MM.1S (cell line): Measurements from ENCODE around the gene NOBOX.
"Not testable (repeated sequence)": the region's sequence is repeated elsewhere in the genome, so short reads cannot be mapped to it uniquely, and the experiment has no call there.

Experiments
- DNase-seq: peaks from one replicate; pipeline ENCODE4 v3.0.0-alpha.2; 2015
- H2AFZ ChIP-seq: fragments of 300-600 bp; sonication (generic); 2 replicates; pipeline ENCODE4 v1.6.0; 2016; ENCODE audit warnings: antibody characterized with exemption, low read length
- H3F3A ChIP-seq: fragments of 300-600 bp; sonication (generic); 2 replicates; pipeline ENCODE4 v1.6.1; 2016; ENCODE audit warnings: mild to moderate bottlenecking, antibody characterized with exemption, low read length, moderate library complexity, mixed read lengths; ENCODE audit not compliant: insufficient read depth
- H3K27ac ChIP-seq: fragments of 300-600 bp; sonication (generic); 2 replicates; pipeline ENCODE4 v1.5.1; 2016; ENCODE audit warnings: mild to moderate bottlenecking, low read length
- H3K27me3 ChIP-seq: fragments of 300-600 bp; sonication (generic); replicated peaks from 2 replicates; pipeline ENCODE4 v1.6.0; 2016; ENCODE audit warnings: low read length; ENCODE audit not compliant: insufficient read depth
- H3K36me3 ChIP-seq: fragments of 300-600 bp; sonication (generic); replicated peaks from 2 replicates; pipeline ENCODE4 v1.6.1; 2016; ENCODE audit warnings: mild to moderate bottlenecking, low read length, mixed read lengths; ENCODE audit not compliant: insufficient read depth
- H3K4me1 ChIP-seq: fragments of 300-600 bp; sonication (generic); 2 replicates; pipeline ENCODE4 v1.6.1; 2016; ENCODE audit warnings: low read length, mixed read lengths
- H3K4me2 ChIP-seq: fragments of 300-600 bp; sonication (generic); 2 replicates; pipeline ENCODE4 v1.6.0; 2016; ENCODE audit warnings: low read depth, low read length
- H3K4me3 ChIP-seq: fragments of 300-600 bp; sonication (generic); 2 replicates; pipeline ENCODE4 v1.5.1; 2016; ENCODE audit warnings: low read length, mixed read lengths
- H3K79me2 ChIP-seq: fragments of 300-600 bp; sonication (generic); 2 replicates; pipeline ENCODE4 v1.6.1; 2016; ENCODE audit warnings: mixed run types, low read length, mixed read lengths
- H3K9ac ChIP-seq: fragments of 300-600 bp; sonication (generic); 2 replicates; pipeline ENCODE4 v1.6.1; 2016; ENCODE audit warnings: low read length, mixed read lengths
- H3K9me2 ChIP-seq: fragments of 300-600 bp; sonication (generic); replicated peaks from 2 replicates; pipeline ENCODE4 v1.6.1; 2016; ENCODE audit warnings: mild to moderate bottlenecking, low read length, mixed read lengths; ENCODE audit not compliant: insufficient read depth
- H3K9me3 ChIP-seq: fragments of 300-600 bp; sonication (generic); replicated peaks from 2 replicates; pipeline ENCODE4 v1.6.1; 2016; ENCODE audit warnings: mild to moderate bottlenecking, low read length, mixed read lengths; ENCODE audit not compliant: insufficient read depth
- H4K20me1 ChIP-seq: fragments of 300-600 bp; sonication (generic); 2 replicates; pipeline ENCODE4 v1.6.1; 2016; ENCODE audit warnings: mild to moderate bottlenecking, low read length, moderate library complexity, mixed read lengths; ENCODE audit not compliant: insufficient read depth
- EZH2 ChIP-seq: fragments of 300-600 bp; sonication (generic); optimal IDR thresholded peaks from 2 replicates; pipeline ENCODE3; 2017; ENCODE audit warnings: low read depth, mild to moderate bottlenecking, antibody characterized with exemption, low read length, mixed read lengths
- EZH2phosphoT487 ChIP-seq: fragments of 300-600 bp; sonication (generic); IDR thresholded peaks from 2 replicates; pipeline ENCODE4 v1.6.1; 2018; ENCODE audit warnings: antibody characterized with exemption, low read length
- TF ChIP-seq, protein P1 (sequence below): fragments of 300-600 bp; sonication (generic); IDR thresholded peaks from 2 replicates; pipeline ENCODE4 v1.5.1; 2016; ENCODE audit warnings: antibody characterized with exemption, low read length, mixed read lengths

NOBOX gene

DNA sequence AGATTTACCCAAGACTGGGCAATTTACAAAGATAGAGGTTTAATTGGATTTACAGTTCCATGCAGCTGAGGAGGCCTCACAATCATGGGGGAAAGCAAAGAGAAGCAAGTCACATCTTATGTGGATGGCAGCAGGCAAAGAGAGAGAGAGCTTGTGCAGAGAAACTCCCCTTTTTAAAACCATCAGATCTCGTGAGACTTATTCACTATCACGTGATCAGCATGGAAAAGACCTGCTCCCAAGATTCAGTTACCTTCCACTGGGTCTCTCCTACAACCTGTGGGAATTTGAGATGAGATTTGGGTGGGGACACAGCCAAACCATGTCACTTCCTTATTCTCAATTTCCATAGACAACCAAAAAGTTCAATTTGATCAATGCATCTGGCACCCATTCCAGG is 24.9 kb upstream of the NOBOX start:
- Histone ChIP-seq H3K9me2 (no peaks in the 10 kb centered on the region), H3F3A (no peaks in the 10 kb centered on the region), H3K4me2 (no peak overlapping the region), H3K4me3 (no peak overlapping the region), H3K27me3 (no peaks in the 10 kb centered on the region), H3K27ac (no peak overlapping the region), H3K9me3 (no peaks in the 10 kb centered on the region), H2AFZ (no peak overlapping the region), H3K9ac (no peak overlapping the region), H3K79me2 (no peaks in the 10 kb centered on the region), H3K36me3 (no peaks in the 10 kb centered on the region), H4K20me1 (no peaks in the 10 kb centered on the region), H3K4me1 (no peaks in the 10 kb centered on the region)
- TF ChIP-seq EZH2phosphoT487 (no peak), EZH2 (no peak)
- TF ChIP-seq, protein P1, sequence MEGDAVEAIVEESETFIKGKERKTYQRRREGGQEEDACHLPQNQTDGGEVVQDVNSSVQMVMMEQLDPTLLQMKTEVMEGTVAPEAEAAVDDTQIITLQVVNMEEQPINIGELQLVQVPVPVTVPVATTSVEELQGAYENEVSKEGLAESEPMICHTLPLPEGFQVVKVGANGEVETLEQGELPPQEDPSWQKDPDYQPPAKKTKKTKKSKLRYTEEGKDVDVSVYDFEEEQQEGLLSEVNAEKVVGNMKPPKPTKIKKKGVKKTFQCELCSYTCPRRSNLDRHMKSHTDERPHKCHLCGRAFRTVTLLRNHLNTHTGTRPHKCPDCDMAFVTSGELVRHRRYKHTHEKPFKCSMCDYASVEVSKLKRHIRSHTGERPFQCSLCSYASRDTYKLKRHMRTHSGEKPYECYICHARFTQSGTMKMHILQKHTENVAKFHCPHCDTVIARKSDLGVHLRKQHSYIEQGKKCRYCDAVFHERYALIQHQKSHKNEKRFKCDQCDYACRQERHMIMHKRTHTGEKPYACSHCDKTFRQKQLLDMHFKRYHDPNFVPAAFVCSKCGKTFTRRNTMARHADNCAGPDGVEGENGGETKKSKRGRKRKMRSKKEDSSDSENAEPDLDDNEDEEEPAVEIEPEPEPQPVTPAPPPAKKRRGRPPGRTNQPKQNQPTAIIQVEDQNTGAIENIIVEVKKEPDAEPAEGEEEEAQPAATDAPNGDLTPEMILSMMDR: no peak
- no peak for DNase-seq

DNA sequence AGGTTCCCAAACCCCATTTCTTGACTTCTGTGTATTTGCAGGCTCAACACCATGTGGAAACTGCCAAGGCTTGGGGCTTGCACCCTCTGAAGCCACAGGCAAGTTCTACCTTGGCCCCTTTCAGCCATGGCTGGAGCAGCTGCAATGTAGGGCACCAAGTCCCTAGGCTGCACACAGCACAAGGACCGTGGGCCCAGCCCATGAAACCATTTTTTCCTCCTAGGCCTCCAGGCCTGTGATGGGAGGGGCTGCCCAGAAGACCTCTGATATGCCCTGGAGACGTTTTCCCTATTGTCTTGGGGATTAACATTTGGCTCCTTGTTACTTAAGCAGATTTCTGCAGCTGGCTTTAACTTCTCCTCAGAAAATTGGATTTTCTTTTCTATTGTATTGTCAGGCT is 24.0 kb upstream of the NOBOX start:
- H3F3A ChIP-seq, H2AFZ ChIP-seq, H3K9ac ChIP-seq, H4K20me1 ChIP-seq, H3K4me1 ChIP-seq, H3K4me2 ChIP-seq, H3K27me3 ChIP-seq, DNase-seq, H3K4me3 ChIP-seq, H3K27ac ChIP-seq, H3K9me2 ChIP-seq, H3K9me3 ChIP-seq, H3K79me2 ChIP-seq, H3K36me3 ChIP-seq: not testable (repeated sequence)

DNA sequence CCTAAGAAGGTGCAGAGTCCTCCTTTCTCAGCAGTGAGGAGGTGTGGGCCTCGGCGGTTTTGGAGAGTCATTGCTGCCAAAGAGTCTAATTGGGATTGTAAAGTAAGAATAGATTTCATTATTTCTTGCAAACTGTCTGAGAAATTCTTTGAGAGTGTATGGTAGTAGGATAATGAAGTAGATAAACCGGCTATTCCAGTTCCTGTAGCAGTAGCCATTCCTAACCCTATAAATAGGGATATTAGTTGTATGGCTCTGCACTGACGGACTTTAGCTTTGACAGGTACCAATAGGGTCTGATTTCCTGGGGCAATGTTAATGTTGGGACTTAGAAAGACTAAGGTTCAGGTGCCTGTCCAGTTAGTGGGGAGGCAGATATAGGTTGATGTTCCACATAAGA is 15.4 kb upstream of the NOBOX start:
- not testable (repeated sequence) for H3K36me3 ChIP-seq, H3K9me3 ChIP-seq, H3K79me2 ChIP-seq, H3F3A ChIP-seq, H3K27ac ChIP-seq, H3K4me3 ChIP-seq, H3K9ac ChIP-seq, DNase-seq, H3K4me2 ChIP-seq, H3K27me3 ChIP-seq, H2AFZ ChIP-seq, H3K4me1 ChIP-seq, H4K20me1 ChIP-seq, H3K9me2 ChIP-seq

GRCh38 chr7:144416341-144416740 is 12.8 kb upstream of the NOBOX start:
- Histone ChIP-seq H4K20me1 (no peaks in the 10 kb centered on the region), H3K27me3 (no peaks in the 10 kb centered on the region), H3K4me2 (no peak overlapping the region), H3K9me3 (no peaks in the 10 kb centered on the region), H3K9me2 (no peaks in the 10 kb centered on the region), H3K4me1 (no peaks in the 10 kb centered on the region), H3K27ac (no peak overlapping the region), H3K4me3 (no peak overlapping the region), H3K79me2 (no peaks in the 10 kb centered on the region), H3K9ac (no peak overlapping the region), H3K36me3 (no peaks in the 10 kb centered on the region), H3F3A (no peaks in the 10 kb centered on the region), H2AFZ (no peak overlapping the region)
- DNase-seq: no peak
- TF ChIP-seq, protein P1: no peak
- TF ChIP-seq EZH2: no peak
- no peak for TF ChIP-seq EZH2phosphoT487
